ENCODE results near the gene EXOSC5. TPM values are rescaled to one million over a fixed set of nuclear protein-coding genes. Genes with fewer than 3 reads are reported as not detected.
A peak's percentile ranks its signal among the peaks of the same experiment; 100 is the strongest.
"Not testable (repeated sequence)": the region's sequence is repeated elsewhere in the genome, so short reads cannot be mapped to it uniquely, and the experiment has no call there.

EXOSC5 gene
- total RNA-seq, 2 donors from 2014 or later = 30.3 to 30.7 TPM

- H3K27ac Mint-ChIP-seq = peak overlapping the region; percentile 96
- H3K36me3 Mint-ChIP-seq (ENCODE audit: insufficient read depth in 2 of 2) = peaks cover 15 to 29% of the 10 kb centered on the region in 2 donors
- H3K4me3 Mint-ChIP-seq = peak overlapping the region; percentile 86 to 97
- ATAC-seq (replicated peaks in 1 of 2) = no peak
- DNase-seq = no peak
- peaks cover 0 to 2% of the 10 kb centered on the region in 2 donors for H3K9me3 Mint-ChIP-seq
- peaks cover 72% of the 10 kb centered on the region for H3K4me1 Mint-ChIP-seq (ENCODE audit: low read depth)
- no peaks in the 10 kb centered on the region for H3K27me3 Mint-ChIP-seq (ENCODE audit: low read depth)
Measured at GRCh38 chr19:41352279-41352608, 44.9 kb downstream of the EXOSC5 start.

- Mint-ChIP-seq H3K36me3 (ENCODE audit: insufficient read depth in 2 of 2) (peaks cover 15 to 30% of the 10 kb centered on the region in 2 donors), H3K9me3 (peaks cover 0 to 2% of the 10 kb centered on the region in 2 donors), H3K27me3 (ENCODE audit: low read depth) (no peaks in the 10 kb centered on the region), H3K4me1 (ENCODE audit: low read depth) (peaks cover 69% of the 10 kb centered on the region), H3K27ac (peak overlapping the region; percentile 96), H3K4me3 (peak overlapping the region; percentile 86 to 97)
- peak; percentile 77 to 87 for DNase-seq
- ATAC-seq (replicated peaks in 1 of 2) = peak; percentile 56 to 58
Measured at GRCh38 chr19:41351339-41352245, 45.6 kb downstream of the EXOSC5 start.

- peaks cover 0 to 2% of the 10 kb centered on the region in 2 donors for H3K9me3 Mint-ChIP-seq
- H3K27me3 Mint-ChIP-seq (ENCODE audit: low read depth) = no peaks in the 10 kb centered on the region
- ATAC-seq (replicated peaks in 1 of 2) = peak in 1 of 2 donors; percentile 3
Measured at GRCh38 chr19:41350735-41351338, 46.3 kb downstream of the EXOSC5 start.

GRCh38 chr19:41346916-41347315, 50.2 kb downstream of the EXOSC5 start:
- peaks cover 56% of the 10 kb centered on the region for H3K4me1 Mint-ChIP-seq (ENCODE audit: low read depth)
- H3K36me3 Mint-ChIP-seq (ENCODE audit: insufficient read depth in 2 of 2) = peaks cover 13 to 38% of the 10 kb centered on the region in 2 donors
- not testable (repeated sequence) for H3K9me3 Mint-ChIP-seq; H3K4me3 Mint-ChIP-seq; DNase-seq; H3K27me3 Mint-ChIP-seq (ENCODE audit: low read depth); H3K27ac Mint-ChIP-seq; ATAC-seq (replicated peaks in 1 of 2)

More at GRCh38 chr19:41350735-41351338, 46.3 kb downstream of the EXOSC5 start:
- Mint-ChIP-seq H3K4me3 (peak overlapping the region; percentile 86 to 97), H3K4me1 (ENCODE audit: low read depth) (peaks cover 66% of the 10 kb centered on the region), H3K27ac (peak overlapping the region; percentile 36), H3K36me3 (ENCODE audit: insufficient read depth in 2 of 2) (peaks cover 15 to 32% of the 10 kb centered on the region in 2 donors)
- DNase-seq = no peak

- H3K9me3 Mint-ChIP-seq = peaks cover 0 to 2% of the 10 kb centered on the region in 2 donors
- peaks cover 32% of the 10 kb centered on the region for H3K4me1 Mint-ChIP-seq (ENCODE audit: low read depth)
- H3K27me3 Mint-ChIP-seq (ENCODE audit: low read depth) = no peaks in the 10 kb centered on the region
- no peak for ATAC-seq (replicated peaks in 1 of 2)
- H3K36me3 Mint-ChIP-seq (ENCODE audit: insufficient read depth in 2 of 2) = peaks cover 13 to 41% of the 10 kb centered on the region in 2 donors
- H3K27ac Mint-ChIP-seq = no peak overlapping the region
- no peak for DNase-seq
- no peak overlapping the region for H3K4me3 Mint-ChIP-seq
Measured at GRCh38 chr19:41344162-41344561, 53.0 kb downstream of the EXOSC5 start.

GRCh38 chr19:41341669-41342490, 55.3 kb downstream of the EXOSC5 start:
- ATAC-seq (replicated peaks in 1 of 2) = peak in 1 of 2 donors; percentile 13
- DNase-seq = no peak
- Mint-ChIP-seq H3K9me3 (no peaks in the 10 kb centered on the region), H3K36me3 (ENCODE audit: insufficient read depth in 2 of 2) (peaks cover 5 to 33% of the 10 kb centered on the region in 2 donors), H3K27me3 (ENCODE audit: low read depth) (no peaks in the 10 kb centered on the region), H3K4me1 (ENCODE audit: low read depth) (peaks cover 27% of the 10 kb centered on the region), H3K4me3 (no peak overlapping the region), H3K27ac (peak overlapping the region; percentile 51)

GRCh38 chr19:41339936-41340335, 57.2 kb downstream of the EXOSC5 start:
- Mint-ChIP-seq H3K27ac (no peak overlapping the region), H3K4me1 (ENCODE audit: low read depth) (peaks cover 28% of the 10 kb centered on the region), H3K36me3 (ENCODE audit: insufficient read depth in 2 of 2) (peaks cover 5 to 31% of the 10 kb centered on the region in 2 donors), H3K4me3 (no peak overlapping the region), H3K27me3 (ENCODE audit: low read depth) (no peaks in the 10 kb centered on the region), H3K9me3 (no peaks in the 10 kb centered on the region)
- ATAC-seq (replicated peaks in 1 of 2) (no peak), DNase-seq (no peak)

Other genes with a start within 250 kb of the EXOSC5 start
- 1 to 10 TPM in 1 of 2 donors, under 1 TPM in 1; 0.35 to 1.2 TPM for gene CYP2S1, start 204.1 kb downstream of the EXOSC5 start, total RNA-seq
- under 1 TPM; 0.17 to 0.44 TPM for gene AXL, start 178.1 kb downstream of the EXOSC5 start, total RNA-seq
- gene HNRNPUL1, start 133.0 kb downstream of the EXOSC5 start, total RNA-seq = 100 to 1,000 TPM; 276 to 351 TPM
- 10 to 100 TPM; 28.8 to 33.4 TPM for gene CCDC97, start 87.2 kb downstream of the EXOSC5 start, total RNA-seq
- 10 to 100 TPM; 93.5 to 94.2 TPM for gene TGFB1, start 43.4 kb downstream of the EXOSC5 start, total RNA-seq
- gene B9D2, start 33.2 kb downstream of the EXOSC5 start, total RNA-seq = 1 to 10 TPM; 6.4 to 7.7 TPM
- 10 to 100 TPM; 12.3 to 12.8 TPM for gene TMEM91, start 20.8 kb downstream of the EXOSC5 start, total RNA-seq
- gene BCKDHA, start 459 bp upstream of the EXOSC5 start, total RNA-seq = 10 to 100 TPM; 18.4 to 21.6 TPM
- 1 to 10 TPM in 1 of 2 donors, not detected in 1; 1.1 TPM for gene B3GNT8, start 30.0 kb upstream of the EXOSC5 start, total RNA-seq
- gene DMAC2, start 42.6 kb upstream of the EXOSC5 start, total RNA-seq = 10 to 100 TPM; 59.9 to 66.6 TPM
- not detected for gene ERICH4, start 45.8 kb upstream of the EXOSC5 start, total RNA-seq
- gene CEACAM21, start 178.8 kb upstream of the EXOSC5 start, total RNA-seq = 10 to 100 TPM; 38.4 to 41.7 TPM
- not detected for gene CEACAM4, start 229.7 kb upstream of the EXOSC5 start, total RNA-seq